Measurements from ENCODE around the gene PDE5A.
"Not testable (repeated sequence)": the region's sequence is repeated elsewhere in the genome, so short reads cannot be mapped to it uniquely, and the experiment has no call there.

GRCh38 chr4:119455734-119456133 is 172.9 kb downstream of the PDE5A start:
- TF ChIP-seq CTCF (IDR thresholded peaks at IDR 0.05; ENCODE audit: insufficient read depth, low read length, poor library complexity, severe bottlenecking); EZH2phosphoT487 (conservative IDR thresholded peaks at IDR 0.05; ENCODE audit: low read length): not testable (repeated sequence)
